HepG2 (cell line): ENCODE measurements around the gene SPTBN4. TPM values are rescaled to one million over a fixed set of nuclear protein-coding genes. Genes with fewer than 3 reads are reported as not detected.

Source experiments
- CENPT ChIP-seq: sonication (generic); formaldehyde crosslinking; IDR thresholded peaks from 2 replicates; pipeline ENCODE4 v1.8.0; 2022; ENCODE audit warnings: low read depth, mild to moderate bottlenecking, moderate library complexity, missing genetic modification reagents
- CHCHD3 ChIP-seq: sonication (generic); formaldehyde crosslinking; IDR thresholded peaks from 2 replicates; pipeline ENCODE4 v1.8.0; 2022; ENCODE audit warnings: mild to moderate bottlenecking, missing genetic modification reagents, moderate library complexity
- ETV5 ChIP-seq: IDR thresholded peaks from 2 replicates; pipeline ENCODE4 v1.6.1; 2018; ENCODE audit warnings: missing biosample characterization, missing genetic modification reagents, inconsistent platforms, borderline replicate concordance
- FOSL2 ChIP-seq: sonication (generic); formaldehyde crosslinking; IDR thresholded peaks from 2 replicates; pipeline ENCODE4 v1.4.0; 2020; ENCODE audit warnings: missing genetic modification reagents
- GABPA ChIP-seq, 2 experiments: IDR thresholded peaks; 2 replicates each; pipeline ENCODE4 v1.6.1; 2011 to 2016; ENCODE audit warnings: low read depth in 2 of 2, low read length in 1 of 2, missing biosample characterization in 1 of 2, missing genetic modification characterization in 1 of 2
- HDAC1 ChIP-seq: sonication (generic); formaldehyde crosslinking; IDR thresholded peaks from 2 replicates; pipeline ENCODE4 v1.5.1; 2020; ENCODE audit warnings: mild to moderate bottlenecking, missing genetic modification reagents
- PAF1 ChIP-seq: IDR thresholded peaks from 2 replicates; pipeline ENCODE4 v1.6.1; 2016; ENCODE audit warnings: missing genetic modification reagents, missing compliant biosample characterization
- TOPORS ChIP-seq: sonication (generic); formaldehyde crosslinking; IDR thresholded peaks from 2 replicates; pipeline ENCODE4 v1.8.0; 2023; ENCODE audit warnings: mild to moderate bottlenecking, missing genetic modification reagents
- ZNF232 ChIP-seq: sonication (generic); formaldehyde crosslinking; IDR thresholded peaks from 2 replicates; pipeline ENCODE4 v1.4.0; 2020; ENCODE audit warnings: missing genetic modification reagents, borderline replicate concordance
- ZNF432 ChIP-seq: sonication (generic); formaldehyde crosslinking; IDR thresholded peaks from 2 replicates; pipeline ENCODE4 v1.5.0; 2020; ENCODE audit warnings: missing genetic modification reagents, mild to moderate bottlenecking, borderline replicate concordance
- ZNF709 ChIP-seq: sonication (generic); formaldehyde crosslinking; IDR thresholded peaks from 2 replicates; pipeline ENCODE4 v1.5.0; 2020; ENCODE audit warnings: mild to moderate bottlenecking, missing genetic modification reagents
- ZNF746 ChIP-seq: sonication (generic); formaldehyde crosslinking; IDR thresholded peaks from 2 replicates; pipeline ENCODE4 v1.8.0; 2022; ENCODE audit warnings: mild to moderate bottlenecking, missing genetic modification reagents
- ZNF780A ChIP-seq: sonication (generic); formaldehyde crosslinking; IDR thresholded peaks from 2 replicates; pipeline ENCODE4 v1.8.0; 2022; ENCODE audit warnings: mild to moderate bottlenecking, missing genetic modification reagents, moderate library complexity
- ZNF781 ChIP-seq: sonication (generic); formaldehyde crosslinking; IDR thresholded peaks from 2 replicates; pipeline ENCODE4 v1.5.1; 2020; ENCODE audit warnings: borderline replicate concordance, mild to moderate bottlenecking, missing genetic modification reagents; ENCODE audit errors: not compliant biosample characterization
- polyA plus RNA-seq, 8 experiments: library from polyadenylated mRNA; depleted of rRNA in 3 of 8; stranded (reverse) in 7 of 8; unstranded in 1 of 8; fragments of >200 nt; fragmentation: Illumina TruSeq in 4 of 8; extraction: Trizol in 4 of 8; gene quantifications; 2 replicates each; pipeline versions ENCODE4 v1.2.1 to v1.2.3, GENCODE V29; 2011 to 2016; ENCODE audit warnings: low read depth in 4 of 8, missing spikeins in 1 of 8, mixed read lengths in 1 of 8; ENCODE audit not compliant: insufficient read depth in 1 of 8
- total RNA-seq, 5 experiments: library from RNA; depleted of rRNA; stranded (reverse); fragments of >200 nt; fragmentation: Illumina TruSeq; extraction: Trizol; gene quantifications; 2 replicates each; pipeline ENCODE4 v1.2.3, GENCODE V29; 2016; ENCODE audit warnings: low read depth in 1 of 5
- TF ChIP-seq, protein P1 (sequence below), 2 experiments: fragments of 450-650 bp in 1 of 2; sonication (generic) in 1 of 2; formaldehyde crosslinking in 1 of 2; IDR thresholded peaks; 2 replicates each; pipeline versions ENCODE4 v1.6.1 to v1.8.0; 2016 to 2022; ENCODE audit warnings: antibody characterized with exemption in 1 of 2, mild to moderate bottlenecking in 1 of 2, missing genetic modification reagents in 1 of 2
- TF ChIP-seq, protein P2 (sequence below): IDR thresholded peaks from 2 replicates; pipeline ENCODE4 v1.6.1; 2012; ENCODE audit warnings: low read depth, low read length, improper control_type of control experiment
- TF ChIP-seq, protein P3 (sequence below): sonication (generic); formaldehyde crosslinking; IDR thresholded peaks from 2 replicates; pipeline ENCODE4 v1.4.0; 2020; ENCODE audit warnings: missing genetic modification reagents

The SPTBN4 gene
- total and polyA plus RNA-seq, 2 of the 13 experiments (the other 11 are each of a cell fraction or from before 2014, with no cell fraction given), result 0.11 TPM

DNA sequence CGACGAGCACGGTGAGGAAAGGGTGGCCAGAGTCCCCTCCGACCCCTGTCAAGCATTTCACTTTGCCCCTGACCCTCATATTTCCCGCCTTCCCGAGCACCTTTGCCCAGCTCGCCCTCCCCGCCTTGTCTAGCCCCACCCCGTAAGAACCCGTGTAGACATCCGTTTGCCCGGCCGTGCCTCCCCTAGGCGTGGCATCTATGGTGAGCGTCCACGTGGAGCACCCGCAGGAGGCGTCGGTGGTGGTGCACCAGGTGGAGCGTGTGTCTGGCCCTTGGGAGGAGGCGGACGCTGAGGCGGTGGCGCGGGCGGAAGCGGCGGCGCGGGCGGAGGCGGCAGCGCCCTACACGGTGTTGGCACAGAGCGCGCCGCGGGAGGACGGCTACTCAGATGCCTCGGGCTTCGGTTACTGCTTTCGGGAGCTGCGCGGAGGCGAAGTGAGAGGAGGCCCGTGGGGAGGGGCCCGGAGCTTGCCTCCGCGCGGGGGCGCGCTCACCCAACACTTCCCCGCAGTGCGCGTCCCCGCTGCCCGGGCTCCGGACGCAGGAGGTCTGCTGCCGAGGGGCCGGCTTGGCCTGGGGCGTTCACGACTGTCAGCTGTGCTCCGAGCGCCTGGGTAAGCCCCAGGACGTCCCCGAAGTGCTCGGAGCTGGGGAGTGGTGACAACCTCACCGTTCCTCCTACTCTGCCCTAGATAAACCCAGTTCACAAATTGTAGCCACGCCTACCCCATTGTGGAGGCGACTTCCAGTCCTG lies 138.6 kb downstream of the SPTBN4 start (continued):
- TF ChIP-seq CHCHD3 (0 out of 2 replicates have a peak, but pooled peaks have one; percentile 34), ZNF780A (CRISPR knock-in tag) (0 out of 2 replicates have a peak, but pooled peaks have one; percentile 58), PAF1 (CRISPR knock-in tag) (no peak), ZNF432 (no peak), ZNF709 (CRISPR knock-in tag) (no peak), ZNF746 (CRISPR knock-in tag) (no peak), GABPA (IDR thresholded peaks at IDR 0.05; ENCODE audit: low read depth, low read length) (no peak), GABPA (CRISPR knock-in tag; IDR thresholded peaks at IDR 0.05; ENCODE audit: low read depth) (no peak), ETV5 (CRISPR knock-in tag) (peak; percentile 43; the same call in 1 of the 2 replicates), ZNF232 (CRISPR knock-in tag) (no peak), HDAC1 (CRISPR knock-in tag) (peak; percentile 8; the same call in 1 of the 2 replicates), ZNF781 (CRISPR knock-in tag) (no peak), TOPORS (CRISPR knock-in tag) (no peak), CENPT (CRISPR knock-in tag) (no peak), FOSL2 (no peak)
- TF ChIP-seq, protein P1, sequence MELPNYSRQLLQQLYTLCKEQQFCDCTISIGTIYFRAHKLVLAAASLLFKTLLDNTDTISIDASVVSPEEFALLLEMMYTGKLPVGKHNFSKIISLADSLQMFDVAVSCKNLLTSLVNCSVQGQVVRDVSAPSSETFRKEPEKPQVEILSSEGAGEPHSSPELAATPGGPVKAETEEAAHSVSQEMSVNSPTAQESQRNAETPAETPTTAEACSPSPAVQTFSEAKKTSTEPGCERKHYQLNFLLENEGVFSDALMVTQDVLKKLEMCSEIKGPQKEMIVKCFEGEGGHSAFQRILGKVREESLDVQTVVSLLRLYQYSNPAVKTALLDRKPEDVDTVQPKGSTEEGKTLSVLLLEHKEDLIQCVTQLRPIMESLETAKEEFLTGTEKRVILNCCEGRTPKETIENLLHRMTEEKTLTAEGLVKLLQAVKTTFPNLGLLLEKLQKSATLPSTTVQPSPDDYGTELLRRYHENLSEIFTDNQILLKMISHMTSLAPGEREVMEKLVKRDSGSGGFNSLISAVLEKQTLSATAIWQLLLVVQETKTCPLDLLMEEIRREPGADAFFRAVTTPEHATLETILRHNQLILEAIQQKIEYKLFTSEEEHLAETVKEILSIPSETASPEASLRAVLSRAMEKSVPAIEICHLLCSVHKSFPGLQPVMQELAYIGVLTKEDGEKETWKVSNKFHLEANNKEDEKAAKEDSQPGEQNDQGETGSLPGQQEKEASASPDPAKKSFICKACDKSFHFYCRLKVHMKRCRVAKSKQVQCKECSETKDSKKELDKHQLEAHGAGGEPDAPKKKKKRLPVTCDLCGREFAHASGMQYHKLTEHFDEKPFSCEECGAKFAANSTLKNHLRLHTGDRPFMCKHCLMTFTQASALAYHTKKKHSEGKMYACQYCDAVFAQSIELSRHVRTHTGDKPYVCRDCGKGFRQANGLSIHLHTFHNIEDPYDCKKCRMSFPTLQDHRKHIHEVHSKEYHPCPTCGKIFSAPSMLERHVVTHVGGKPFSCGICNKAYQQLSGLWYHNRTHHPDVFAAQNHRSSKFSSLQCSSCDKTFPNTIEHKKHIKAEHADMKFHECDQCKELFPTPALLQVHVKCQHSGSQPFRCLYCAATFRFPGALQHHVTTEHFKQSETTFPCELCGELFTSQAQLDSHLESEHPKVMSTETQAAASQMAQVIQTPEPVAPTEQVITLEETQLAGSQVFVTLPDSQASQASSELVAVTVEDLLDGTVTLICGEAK (IDR thresholded peaks at IDR 0.05), result no peak
- TF ChIP-seq, protein P1 (CRISPR knock-in tag; IDR thresholded peaks at IDR 0.05), result no peak
- TF ChIP-seq, protein P2, sequence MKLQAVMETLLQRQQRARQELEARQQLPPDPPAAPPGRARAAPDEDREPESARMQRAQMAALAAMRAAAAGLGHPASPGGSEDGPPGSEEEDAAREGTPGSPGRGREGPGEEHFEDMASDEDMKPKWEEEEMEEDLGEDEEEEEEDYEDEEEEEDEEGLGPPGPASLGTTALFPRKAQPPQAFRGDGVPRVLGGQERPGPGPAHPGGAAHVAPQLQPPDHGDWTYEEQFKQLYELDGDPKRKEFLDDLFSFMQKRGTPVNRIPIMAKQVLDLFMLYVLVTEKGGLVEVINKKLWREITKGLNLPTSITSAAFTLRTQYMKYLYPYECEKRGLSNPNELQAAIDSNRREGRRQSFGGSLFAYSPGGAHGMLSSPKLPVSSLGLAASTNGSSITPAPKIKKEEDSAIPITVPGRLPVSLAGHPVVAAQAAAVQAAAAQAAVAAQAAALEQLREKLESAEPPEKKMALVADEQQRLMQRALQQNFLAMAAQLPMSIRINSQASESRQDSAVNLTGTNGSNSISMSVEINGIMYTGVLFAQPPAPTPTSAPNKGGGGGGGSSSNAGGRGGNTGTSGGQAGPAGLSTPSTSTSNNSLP, result no peak
- TF ChIP-seq, protein P3, sequence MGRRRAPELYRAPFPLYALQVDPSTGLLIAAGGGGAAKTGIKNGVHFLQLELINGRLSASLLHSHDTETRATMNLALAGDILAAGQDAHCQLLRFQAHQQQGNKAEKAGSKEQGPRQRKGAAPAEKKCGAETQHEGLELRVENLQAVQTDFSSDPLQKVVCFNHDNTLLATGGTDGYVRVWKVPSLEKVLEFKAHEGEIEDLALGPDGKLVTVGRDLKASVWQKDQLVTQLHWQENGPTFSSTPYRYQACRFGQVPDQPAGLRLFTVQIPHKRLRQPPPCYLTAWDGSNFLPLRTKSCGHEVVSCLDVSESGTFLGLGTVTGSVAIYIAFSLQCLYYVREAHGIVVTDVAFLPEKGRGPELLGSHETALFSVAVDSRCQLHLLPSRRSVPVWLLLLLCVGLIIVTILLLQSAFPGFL (CRISPR knock-in tag), result no peak
